HEK293T (cell line): ENCODE measurements around the gene ZBTB48.

Source experiments
- ARNT ChIP-seq: fragments of 450-650 bp; IDR thresholded peaks from 2 replicates; pipeline ENCODE4 v1.6.1; 2017; ENCODE audit warnings: mild to moderate bottlenecking
- BHLHE40 ChIP-seq: fragments of 450-650 bp; IDR thresholded peaks from 2 replicates; pipeline ENCODE4 v1.6.1; 2016; ENCODE audit warnings: mild to moderate bottlenecking, moderate library complexity, borderline replicate concordance
- ELF4 ChIP-seq: fragments of 450-650 bp; IDR thresholded peaks from 2 replicates; pipeline ENCODE4 v1.6.1; 2017; ENCODE audit warnings: antibody characterized with exemption
- FOXM1 ChIP-seq: fragments of 450-650 bp; IDR thresholded peaks from 2 replicates; pipeline ENCODE4 v1.6.1; 2017; ENCODE audit warnings: mild to moderate bottlenecking, borderline replicate concordance
- LEF1 ChIP-seq: fragments of 450-650 bp; IDR thresholded peaks from 2 replicates; pipeline ENCODE4 v1.6.1; 2017; ENCODE audit warnings: mild to moderate bottlenecking, borderline replicate concordance
- SP1 ChIP-seq: fragments of 450-650 bp; IDR thresholded peaks from 2 replicates; pipeline ENCODE4 v1.6.1; 2017
- SUZ12 ChIP-seq: fragments of 450-650 bp; IDR thresholded peaks from 2 replicates; pipeline ENCODE4 v1.6.1; 2016; ENCODE audit warnings: mild to moderate bottlenecking
- TARDBP ChIP-seq: fragments of 450-650 bp; IDR thresholded peaks from 2 replicates; pipeline ENCODE4 v1.6.1; 2016

DNA sequence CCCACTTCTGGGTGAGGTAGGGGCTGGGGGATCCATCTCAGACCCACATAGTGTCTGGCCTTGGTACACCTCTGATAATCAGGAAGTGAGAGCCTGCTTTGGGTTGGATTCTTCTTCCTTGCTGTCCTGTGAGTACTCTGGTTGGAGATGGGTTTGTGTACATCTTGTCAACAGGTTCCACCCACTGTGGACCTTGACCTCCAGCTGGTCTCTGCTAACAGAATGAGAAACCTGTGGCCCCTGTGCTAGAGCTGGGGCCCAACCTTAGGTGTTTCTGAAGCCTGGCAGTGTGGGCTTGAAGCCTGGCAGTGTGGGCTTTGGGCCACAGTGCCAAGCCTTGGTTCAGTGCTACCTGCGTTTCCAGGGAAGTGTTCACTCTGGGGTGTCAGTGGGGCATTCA is 2.6 kb downstream of the ZBTB48 start:
- no peak for TF ChIP-seq BHLHE40
- TF ChIP-seq ARNT = no peak
- TF ChIP-seq TARDBP = no peak
- no peak for TF ChIP-seq FOXM1
- no peak for TF ChIP-seq SP1
- TF ChIP-seq LEF1 = no peak
- TF ChIP-seq ELF4 = no peak
- no peak for TF ChIP-seq SUZ12
